ENCODE results near the gene EEFSEC.

GRCh38 chr3:128198313-128198712 lies 45.0 kb downstream of the EEFSEC start:
- TF ChIP-seq CTCF (IDR thresholded peaks at IDR 0.05 in 8 of 11, conservative IDR thresholded peaks at IDR 0.05 in 3 of 11), result no peak
- no peak for TF ChIP-seq POLR2A (IDR thresholded peaks at IDR 0.05)
- no peak for TF ChIP-seq POLR2AphosphoS5 (IDR thresholded peaks at IDR 0.05)
